ENCODE measurements around the gene OR52W1. TPM values are rescaled to one million over a fixed set of nuclear protein-coding genes. Genes with fewer than 3 reads are reported as not detected.
A peak's percentile ranks its signal among the peaks of the same experiment; 100 is the strongest.

Gene OR52W1
- total and polyA plus RNA-seq, 10 of the 15 experiments (the other 5 are each of a cell fraction or from before 2014, with no cell fraction given): not detected

DNA sequence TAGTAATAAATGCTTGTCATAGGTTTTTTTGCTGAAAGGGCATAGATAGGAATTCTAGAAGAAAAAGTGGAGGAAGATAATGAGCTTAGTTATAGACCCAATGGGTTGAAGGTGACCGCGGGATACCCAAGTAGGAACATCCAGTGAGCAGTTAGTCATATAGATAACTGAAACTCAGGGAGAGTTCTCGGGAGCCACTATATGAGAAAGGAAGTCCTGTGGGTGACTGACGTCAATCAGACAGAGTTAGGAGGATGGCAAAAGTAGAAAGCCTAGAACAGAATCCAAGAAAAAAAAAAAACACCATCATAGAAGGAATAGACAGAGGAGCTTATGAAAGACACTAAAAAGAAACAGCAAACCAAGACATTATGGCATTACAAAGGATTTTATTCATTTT lies 38.2 kb downstream of the OR52W1 start:
- no peak overlapping the region for H3K9ac ChIP-seq (ENCODE audit: control insufficient read depth, insufficient read depth, low read length)
- H3K36me3 ChIP-seq (ENCODE audit: control insufficient read depth in 2 of 2, insufficient read depth in 2 of 2, low read length in 1 of 2): no peaks in the 10 kb centered on the region
- ATAC-seq: no peak
- TF ChIP-seq EED (IDR thresholded peaks at IDR 0.05; ENCODE audit: low read depth) (0 out of 2 replicates have a peak, but pooled peaks have one; percentile 22), CREB1 (IDR thresholded peaks at IDR 0.05; ENCODE audit: low read depth) (no peak)
- SMC1A ChIA-PET (ENCODE audit: uncharacterized antibody, unreplicated experiment): interaction anchor here (0.9 to 2.1 kb wide), 3 partner anchors 10 to 21 kb away, joined by 3 to 9 read pairs (median 3); no protein-coding TSS in a partner anchor
- H3K4me1 ChIP-seq (ENCODE audit: control insufficient read depth, insufficient read depth, low read length): no peaks in the 10 kb centered on the region
- CTCF ChIA-PET: interaction anchor here (1.4 to 6.7 kb wide), 2 partner anchors 14 to 142 kb away, joined by 4 to 55 read pairs; no protein-coding TSS in a partner anchor
- no peak overlapping the region for H3K4me3 ChIP-seq
- H4K20me1 ChIP-seq (ENCODE audit: control insufficient read depth, insufficient read depth): no peaks in the 10 kb centered on the region
- H2AFZ ChIP-seq (ENCODE audit: control insufficient read depth, low read depth, low read length): no peak overlapping the region
- no peak overlapping the region for H3K27ac ChIP-seq (ENCODE audit: control insufficient read depth, insufficient read depth)
- H3K79me2 ChIP-seq (ENCODE audit: control insufficient read depth, insufficient read depth, low read length): peaks cover 14% of the 10 kb centered on the region
- POLR2A ChIA-PET: interaction anchor here (0.7 to 0.8 kb wide), 2 partner anchors 20 to 153 kb away, joined by 3 read pairs; partner anchors contain the start of gene SMPD1
- no peaks in the 10 kb centered on the region for H3K27me3 ChIP-seq (replicated peaks in 1 of 2; ENCODE audit: control insufficient read depth in 2 of 2, insufficient read depth in 2 of 2, low read length in 1 of 2)
- 49% methylated on average over 4 of the region's 4 CpGs for WGBS (ENCODE audit: insufficient coverage, insufficient replicate concordance, low lambda C conversion rate, missing lambda C conversion rate)
- FAIRE-seq: no peak
- in situ Hi-C loops (cut with MboI): no loop called here
- no TSS peak for BruUV-seq (replicated peaks)
- no peaks in the 10 kb centered on the region for H3K9me3 ChIP-seq (replicated peaks; ENCODE audit: control insufficient read depth, insufficient read depth, low read length)
- no peak overlapping the region for H3K4me2 ChIP-seq (ENCODE audit: control insufficient read depth, insufficient read depth)
- intact Hi-C loops (cut with micrococcal nuclease; ENCODE audit: unreplicated experiment): loop anchor here (10.0 kb wide), 2 partner anchors 248 to 508 kb away; partner anchors contain the start of genes ARFIP2 and TIMM10B
- RAD21 ChIA-PET (ENCODE audit: unreplicated experiment): no interaction called here
- DNase-seq (ENCODE audit: low read depth, low spot score): no peak

DNA sequence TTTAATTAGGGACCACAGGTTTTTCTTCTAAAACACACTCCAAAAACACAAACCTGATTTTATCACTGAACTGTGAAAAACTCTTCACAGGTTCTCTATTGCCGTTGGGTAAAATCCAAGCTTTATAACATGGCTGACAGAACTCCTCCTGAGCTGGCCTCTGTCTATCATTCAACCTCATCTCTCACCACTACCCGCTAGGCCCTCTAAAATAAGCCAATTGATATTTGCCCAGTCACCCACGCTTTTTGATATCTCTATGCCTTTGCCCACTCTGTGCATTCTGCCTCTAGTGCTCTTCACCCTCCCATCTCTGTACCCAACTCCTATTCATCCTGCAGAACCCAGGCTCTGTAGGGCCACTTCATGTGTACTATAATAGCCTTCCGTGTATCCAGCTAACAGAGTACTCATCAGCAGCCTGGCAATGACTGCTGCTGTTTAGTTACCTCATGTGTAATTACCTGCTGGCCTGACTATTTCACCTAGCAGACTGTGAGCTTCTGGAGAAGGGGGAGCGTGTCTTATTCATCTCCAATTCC lies 38.8 kb downstream of the OR52W1 start:
- DNase-seq (ENCODE audit: low read depth, low spot score): no peak
- no peak for FAIRE-seq
- H4K20me1 ChIP-seq (ENCODE audit: control insufficient read depth, insufficient read depth): no peaks in the 10 kb centered on the region
- no peak for ATAC-seq
- intact Hi-C loops (cut with micrococcal nuclease; ENCODE audit: unreplicated experiment) (loop anchor here (10.0 kb wide), 2 partner anchors 247 to 507 kb away; partner anchors contain the start of genes ARFIP2 and TIMM10B), in situ Hi-C loops (cut with MboI) (no loop called here)
- ChIA-PET RAD21 (ENCODE audit: unreplicated experiment) (no interaction called here), SMC1A (ENCODE audit: uncharacterized antibody, unreplicated experiment) (interaction anchor here (0.6 to 2.1 kb wide), 5 partner anchors 7 to 114 kb away, joined by 3 to 9 read pairs (median 3); no protein-coding TSS in a partner anchor), POLR2A (interaction anchor here (0.6 to 0.8 kb wide), 2 partner anchors 20 to 54 kb away, joined by 3 read pairs; no protein-coding TSS in a partner anchor), CTCF (interaction anchor here (1.4 to 6.7 kb wide), 3 partner anchors 13 to 141 kb away, joined by 4 to 55 read pairs (median 6); no protein-coding TSS in a partner anchor)
- WGBS (ENCODE audit: insufficient coverage, insufficient replicate concordance, low lambda C conversion rate, missing lambda C conversion rate): 56% methylated on average over 5 of the region's 5 CpGs
- H3K4me1 ChIP-seq (ENCODE audit: control insufficient read depth, insufficient read depth, low read length): no peaks in the 10 kb centered on the region
- H3K27ac ChIP-seq (ENCODE audit: control insufficient read depth, insufficient read depth): no peak overlapping the region
- H3K27me3 ChIP-seq (replicated peaks in 1 of 2; ENCODE audit: control insufficient read depth in 2 of 2, insufficient read depth in 2 of 2, low read length in 1 of 2): no peaks in the 10 kb centered on the region
- no peak overlapping the region for H3K4me3 ChIP-seq
- BruUV-seq (replicated peaks): no TSS peak
- H3K9ac ChIP-seq (ENCODE audit: control insufficient read depth, insufficient read depth, low read length): no peak overlapping the region
- TF ChIP-seq BMI1 (IDR thresholded peaks at IDR 0.05; ENCODE audit: borderline replicate concordance): no peak
- no peak for TF ChIP-seq TCF7 (IDR thresholded peaks at IDR 0.05; ENCODE audit: borderline replicate concordance)
- H3K4me2 ChIP-seq (ENCODE audit: control insufficient read depth, insufficient read depth): no peak overlapping the region
- H3K79me2 ChIP-seq (ENCODE audit: control insufficient read depth, insufficient read depth, low read length): peaks cover 14% of the 10 kb centered on the region
- H2AFZ ChIP-seq (ENCODE audit: control insufficient read depth, low read depth, low read length): no peak overlapping the region
- no peaks in the 10 kb centered on the region for H3K9me3 ChIP-seq (replicated peaks; ENCODE audit: control insufficient read depth, insufficient read depth, low read length)
- no peaks in the 10 kb centered on the region for H3K36me3 ChIP-seq (ENCODE audit: control insufficient read depth in 2 of 2, insufficient read depth in 2 of 2, low read length in 1 of 2)

Data from GM12878 (cell line).